Stimulated activated CD4-positive, alpha-beta T cell treated with anti-CD3 and anti-CD28 coated beads, Interleukin-15, amount 100 ng/mL, for 1 hour (primary cell): ENCODE results near the gene ISCU.
A peak's percentile ranks its signal among the peaks of the same experiment; 100 is the strongest.

Experiments
- DNase-seq, 2 donors: peaks; one replicate each; pipeline ENCODE4 v3.0.0-alpha.2; 2020; ENCODE audit warnings: low read depth in 1 of 2, low spot score in 1 of 2

ISCU gene

GRCh38 chr12:108602209-108602705 lies 39.9 kb downstream of the ISCU start:
- no peak for DNase-seq

GRCh38 chr12:108602976-108603704 lies 40.7 kb downstream of the ISCU start:
- DNase-seq: no peak

GRCh38 chr12:108603743-108604142 lies 41.3 kb downstream of the ISCU start:
- DNase-seq: no peak

- no peak for DNase-seq
Observed at GRCh38 chr12:108604208-108604941, 42.0 kb downstream of the ISCU start.

- DNase-seq: no peak
Observed at GRCh38 chr12:108605000-108605689, 42.7 kb downstream of the ISCU start.

GRCh38 chr12:108605690-108606406 lies 43.5 kb downstream of the ISCU start:
- no peak for DNase-seq

- DNase-seq: no peak
Observed at GRCh38 chr12:108606492-108606891, 44.1 kb downstream of the ISCU start.

GRCh38 chr12:108607981-108608600 lies 45.7 kb downstream of the ISCU start:
- no peak for DNase-seq

GRCh38 chr12:108608616-108609015 lies 46.2 kb downstream of the ISCU start:
- DNase-seq: no peak

- no peak for DNase-seq
Observed at GRCh38 chr12:108609537-108610335, 47.3 kb downstream of the ISCU start.

- DNase-seq: no peak
Observed at GRCh38 chr12:108610336-108610815, 48.0 kb downstream of the ISCU start.

GRCh38 chr12:108610856-108611605 lies 48.6 kb downstream of the ISCU start:
- no peak for DNase-seq

- peak in 1 of 2 donors; percentile 7 for DNase-seq
Observed at GRCh38 chr12:108611884-108612415, 49.6 kb downstream of the ISCU start.

GRCh38 chr12:108612788-108613282 lies 50.4 kb downstream of the ISCU start:
- DNase-seq: no peak

GRCh38 chr12:108613548-108613947 lies 51.2 kb downstream of the ISCU start:
- DNase-seq: no peak

- DNase-seq: no peak
Observed at GRCh38 chr12:108614041-108614440, 51.6 kb downstream of the ISCU start.

- DNase-seq: no peak
Observed at GRCh38 chr12:108614639-108615038, 52.2 kb downstream of the ISCU start.

GRCh38 chr12:108615918-108616317 lies 53.5 kb downstream of the ISCU start:
- DNase-seq: no peak

GRCh38 chr12:108616359-108616758 lies 54.0 kb downstream of the ISCU start:
- DNase-seq: no peak
